CD4-positive, alpha-beta T cell treated with Interferon alpha-2 for 1 hour (primary cell): Measurements from ENCODE around the gene CEP83.
"Not testable (repeated sequence)": the region's sequence is repeated elsewhere in the genome, so short reads cannot be mapped to it uniquely, and the experiment has no call there.

Experiments
- DNase-seq, 2 donors: peaks; one replicate each; pipeline ENCODE4 v3.0.0-alpha.2; 2020 to 2022

Gene CEP83

GRCh38 chr12:94459728-94460615, at the start of gene CEP83:
CEP83 (minus strand) TSS chr12:94459867; CDS start chr12:94412490, 47,377 bp downstream.
- peak; percentile 94 to 95 for DNase-seq

GRCh38 chr12:94509317-94509716, 49.6 kb upstream of the CEP83 start:
- DNase-seq = no peak

- no peak for DNase-seq
These were observed 47.8 kb upstream of the CEP83 start for GRCh38 chr12:94507455-94507854.

GRCh38 chr12:94504386-94504785, 44.7 kb upstream of the CEP83 start:
- DNase-seq = no peak

- DNase-seq = no peak
These were observed 44.0 kb upstream of the CEP83 start for GRCh38 chr12:94503619-94504018.

GRCh38 chr12:94500831-94501567, 41.3 kb upstream of the CEP83 start:
- DNase-seq = no peak

GRCh38 chr12:94498698-94499097, 39.0 kb upstream of the CEP83 start:
- no peak for DNase-seq

GRCh38 chr12:94498073-94498472, 38.4 kb upstream of the CEP83 start:
- no peak for DNase-seq

- no peak for DNase-seq
These were observed 35.9 kb upstream of the CEP83 start for GRCh38 chr12:94495445-94496115.

GRCh38 chr12:94491489-94491888, 31.8 kb upstream of the CEP83 start:
- DNase-seq = no peak

GRCh38 chr12:94488463-94488862, 28.8 kb upstream of the CEP83 start:
- peak in 1 of 2 donors; percentile 0 for DNase-seq

GRCh38 chr12:94481734-94482133, 22.1 kb upstream of the CEP83 start:
- DNase-seq = no peak

- no peak for DNase-seq
These were observed 9.9 kb upstream of the CEP83 start for GRCh38 chr12:94469522-94469921.

- DNase-seq = no peak
These were observed 921 bp upstream of the CEP83 start for GRCh38 chr12:94460616-94460959.

GRCh38 chr12:94458877-94459727, 565 bp downstream of the CEP83 start:
- peak in 1 of 2 donors; percentile 26 for DNase-seq

GRCh38 chr12:94457311-94457710, 2.4 kb downstream of the CEP83 start:
- no peak for DNase-seq

GRCh38 chr12:94454318-94454717, 5.3 kb downstream of the CEP83 start:
- DNase-seq = not testable (repeated sequence)

GRCh38 chr12:94445662-94446061, 14.0 kb downstream of the CEP83 start:
- no peak for DNase-seq

GRCh38 chr12:94437303-94437702, 22.4 kb downstream of the CEP83 start:
- no peak for DNase-seq

- no peak for DNase-seq
These were observed 24.1 kb downstream of the CEP83 start for GRCh38 chr12:94435511-94435927.

GRCh38 chr12:94434171-94434570, 25.5 kb downstream of the CEP83 start:
- DNase-seq = peak in 1 of 2 donors; percentile 14

GRCh38 chr12:94433744-94434143, 25.9 kb downstream of the CEP83 start:
- DNase-seq = no peak

- no peak for DNase-seq
These were observed 29.4 kb downstream of the CEP83 start for GRCh38 chr12:94430304-94430703.
